GM19395 (cell line): ENCODE results near the gene ABCE1.

Experiments
- ATAC-seq: cut with Tn5 transposase; IDR thresholded peaks from one replicate; pipeline ENCODE4 v1.9.1; 2021; ENCODE audit warnings: mild to moderate bottlenecking, moderate library complexity; ENCODE audit not compliant: unreplicated experiment

The ABCE1 gene

DNA sequence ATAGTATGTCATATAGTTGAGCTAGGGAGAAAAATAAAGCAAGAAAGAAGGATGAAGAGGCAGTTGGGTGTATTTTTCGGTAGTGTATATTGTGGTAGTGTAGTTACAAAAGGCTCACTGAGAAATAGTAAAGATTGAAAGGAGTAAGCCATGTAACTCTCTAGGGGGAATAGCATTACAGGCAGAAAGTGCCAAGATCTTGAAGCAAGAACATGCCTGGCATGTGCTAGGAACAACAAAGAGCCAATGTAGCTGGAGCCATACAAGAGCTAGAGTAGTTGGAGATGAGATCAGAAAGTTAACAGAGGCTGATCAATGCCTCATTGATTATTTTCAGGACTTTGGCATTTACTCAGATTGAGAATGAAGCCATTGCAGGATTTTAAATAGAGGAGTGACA lies 3.0 kb downstream of the ABCE1 start:
- no peak for ATAC-seq

DNA sequence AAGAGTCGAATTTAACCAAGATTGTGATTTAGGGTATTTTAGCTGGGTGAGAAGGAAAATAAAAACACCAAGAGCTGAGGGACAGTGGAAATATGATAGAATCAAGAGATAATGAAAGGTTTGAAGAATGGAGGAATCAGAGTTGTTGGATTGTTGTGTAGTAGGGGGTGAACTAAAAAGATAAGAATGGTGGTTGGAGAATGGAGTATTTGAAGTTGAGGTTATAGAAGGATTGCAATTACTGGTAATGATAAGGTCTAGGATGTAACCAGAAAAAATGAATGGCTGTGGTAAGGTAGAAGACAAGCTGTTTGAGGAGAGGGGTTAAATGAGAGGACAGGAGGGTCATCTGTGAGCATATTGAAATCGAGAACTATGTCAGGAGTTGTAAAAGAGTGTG lies 4.5 kb downstream of the ABCE1 start:
- ATAC-seq: no peak

DNA sequence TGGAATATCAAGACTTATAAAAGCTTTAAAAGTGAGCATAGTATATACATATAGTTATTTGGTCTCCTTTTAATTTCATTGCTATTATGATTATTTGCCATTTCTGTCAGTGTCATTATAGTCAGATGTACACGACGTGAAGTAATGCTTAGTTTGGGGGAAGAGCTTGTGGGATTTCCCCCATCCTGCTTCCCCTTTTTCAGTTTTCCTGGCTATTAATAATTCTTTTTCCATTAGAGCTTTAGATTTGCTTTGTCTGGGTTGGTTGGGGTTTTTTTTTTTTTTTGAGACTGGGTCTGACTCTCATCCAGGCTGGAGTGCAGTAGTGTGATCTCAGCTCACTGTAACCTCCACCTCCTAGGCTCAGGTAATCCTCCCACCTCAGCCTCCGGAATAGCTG lies 5.4 kb downstream of the ABCE1 start:
- ATAC-seq: no peak

DNA sequence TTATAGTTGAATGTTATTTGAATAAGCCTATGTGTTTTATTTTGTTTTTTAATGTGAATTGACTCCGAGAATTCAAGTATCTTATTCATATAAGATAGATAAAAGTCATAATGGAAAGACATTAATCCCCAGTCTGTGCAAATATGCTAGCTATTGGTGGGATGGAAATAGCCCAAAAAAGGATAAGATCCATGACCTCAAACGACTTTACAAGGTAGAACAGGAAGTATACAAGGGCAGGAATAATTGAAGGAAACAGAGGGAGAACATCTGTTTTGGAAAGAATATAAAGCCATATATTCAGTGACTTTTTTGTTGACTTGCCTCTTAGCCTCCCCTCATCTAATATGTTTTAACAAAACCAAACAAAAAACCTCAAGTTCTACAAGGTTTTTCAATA lies 9.0 kb downstream of the ABCE1 start:
- ATAC-seq: no peak

DNA sequence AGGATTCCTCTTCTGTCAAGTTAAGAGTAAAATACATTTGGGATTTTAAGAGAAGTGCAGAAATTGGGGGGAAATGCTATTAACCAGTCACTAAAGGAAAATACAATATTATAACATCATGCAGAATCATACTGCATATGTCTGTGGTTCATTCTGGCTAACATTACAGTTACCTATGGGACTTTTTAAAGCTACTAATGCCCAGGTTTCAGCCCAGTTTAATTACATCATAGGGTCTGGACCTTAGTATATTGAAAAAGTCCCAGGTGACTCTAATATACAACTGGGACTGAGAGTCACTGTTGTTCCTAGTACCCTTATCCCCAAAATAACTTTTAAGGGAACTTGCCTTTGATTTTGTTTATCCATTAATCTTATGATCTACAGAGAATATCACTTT lies 10.0 kb downstream of the ABCE1 start:
- no peak for ATAC-seq

DNA sequence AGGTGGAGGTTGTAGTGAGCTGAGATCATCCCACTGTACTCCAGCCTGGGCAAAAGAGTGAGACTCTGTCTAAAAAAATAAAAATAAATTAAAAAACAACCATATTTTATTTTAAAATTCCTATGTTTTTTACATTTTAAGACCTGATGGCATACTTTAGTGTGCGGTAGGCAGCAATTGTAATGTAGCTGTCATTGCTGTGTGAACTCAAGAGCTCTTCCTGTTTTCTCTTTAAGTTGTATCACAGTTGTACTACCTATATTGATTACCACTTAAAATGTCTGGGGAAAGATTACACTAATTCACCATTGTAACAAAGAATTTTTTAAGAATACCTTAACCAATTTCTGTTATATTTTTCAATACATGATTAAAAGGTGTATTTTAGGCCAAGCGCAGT lies 27.3 kb downstream of the ABCE1 start:
- ATAC-seq: no peak

DNA sequence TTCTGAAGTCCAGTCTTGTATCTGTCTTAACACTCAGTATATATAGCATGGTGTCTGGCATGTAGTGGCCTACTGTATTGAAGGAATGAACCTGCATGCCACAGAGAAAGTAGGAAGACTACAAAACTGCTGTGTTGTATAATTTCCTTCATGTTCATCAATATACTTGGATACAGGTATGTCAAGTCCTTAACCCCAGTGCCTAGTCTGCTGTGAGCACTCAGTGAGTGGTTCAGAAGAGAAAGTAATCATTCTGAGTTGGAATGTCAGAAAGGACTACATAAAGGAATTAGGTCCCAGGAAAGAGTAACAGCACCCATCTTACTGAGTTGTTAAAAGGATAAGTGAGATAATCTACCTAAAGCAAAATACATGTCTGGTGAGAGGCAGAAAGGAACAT lies 32.0 kb downstream of the ABCE1 start:
- ATAC-seq: no peak

DNA sequence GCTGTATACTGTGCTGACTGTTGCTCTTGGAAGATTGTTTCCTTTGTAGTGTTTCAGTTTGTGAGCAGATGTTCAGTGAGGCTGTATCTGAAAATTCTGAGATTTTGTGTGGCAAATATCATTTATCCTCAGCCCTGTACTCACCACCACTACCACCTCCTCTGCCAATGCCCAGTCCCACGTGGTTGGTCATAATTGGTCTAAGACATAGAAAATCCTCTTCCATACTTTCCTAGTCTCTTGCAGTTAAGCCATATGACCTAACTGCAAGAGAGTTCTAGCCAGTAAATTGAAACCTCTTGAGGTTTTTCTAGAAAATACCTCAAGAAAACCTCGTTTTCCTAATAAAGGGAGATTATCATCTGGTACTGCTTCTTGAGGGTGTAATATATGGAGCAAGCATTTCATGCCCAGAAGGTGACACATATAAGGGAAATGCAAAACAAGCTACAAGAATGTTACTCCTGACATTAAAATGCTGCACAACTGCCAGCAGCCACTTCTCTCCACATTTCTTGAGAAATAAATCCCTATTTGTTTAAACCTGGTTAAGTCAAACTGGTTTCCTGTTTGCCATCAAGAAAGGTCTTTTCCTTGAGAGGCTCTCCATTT lies 32.8 kb downstream of the ABCE1 start:
- ATAC-seq: no peak

DNA sequence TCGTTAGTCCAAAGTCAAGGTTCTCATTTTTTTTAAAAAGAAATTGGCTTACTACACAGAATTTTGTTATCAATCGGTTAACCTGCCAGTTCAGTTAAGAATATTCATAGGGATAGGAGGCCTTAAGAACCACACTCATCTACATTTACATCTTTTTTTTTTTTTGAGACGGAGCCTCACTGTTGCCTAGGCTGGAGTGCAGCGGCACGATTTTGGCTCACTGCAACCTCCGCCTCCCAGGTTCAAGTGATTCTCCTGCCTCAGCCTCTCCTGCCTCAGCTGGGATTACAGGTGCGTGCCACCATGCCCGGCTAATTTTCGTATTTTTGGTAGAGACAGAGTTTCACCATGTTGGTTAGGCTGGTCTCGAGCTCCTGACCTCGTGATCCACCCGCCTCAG lies 33.7 kb downstream of the ABCE1 start:
- no peak for ATAC-seq

DNA sequence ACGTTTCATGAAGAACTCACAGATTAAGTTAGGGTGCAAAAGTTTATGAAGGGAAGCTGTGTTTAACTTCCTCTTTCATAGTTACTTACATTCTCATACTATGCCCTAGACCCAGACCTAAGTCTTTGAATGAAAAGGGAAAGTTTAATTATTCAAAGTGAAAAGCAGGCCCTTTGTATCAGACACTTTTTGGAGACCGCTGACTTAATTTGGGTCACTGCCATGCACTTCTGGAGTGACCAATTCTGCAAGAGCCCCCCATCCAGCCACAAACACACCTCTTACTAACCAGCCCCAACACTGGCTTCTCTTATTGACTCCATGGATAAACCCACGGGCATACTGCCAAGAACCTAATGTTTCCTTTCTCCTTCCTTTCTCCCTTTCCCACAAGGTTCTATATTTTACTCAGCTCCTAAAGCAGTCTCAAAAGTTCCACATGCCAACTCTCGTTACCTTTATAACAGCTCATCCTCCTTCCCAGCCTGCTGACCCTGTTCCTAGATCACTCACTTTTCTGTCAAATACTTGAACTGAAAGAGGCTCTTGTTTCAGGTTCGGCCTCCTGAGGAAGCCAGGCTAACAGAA lies 34.5 kb downstream of the ABCE1 start:
- ATAC-seq: peak; percentile 68

DNA sequence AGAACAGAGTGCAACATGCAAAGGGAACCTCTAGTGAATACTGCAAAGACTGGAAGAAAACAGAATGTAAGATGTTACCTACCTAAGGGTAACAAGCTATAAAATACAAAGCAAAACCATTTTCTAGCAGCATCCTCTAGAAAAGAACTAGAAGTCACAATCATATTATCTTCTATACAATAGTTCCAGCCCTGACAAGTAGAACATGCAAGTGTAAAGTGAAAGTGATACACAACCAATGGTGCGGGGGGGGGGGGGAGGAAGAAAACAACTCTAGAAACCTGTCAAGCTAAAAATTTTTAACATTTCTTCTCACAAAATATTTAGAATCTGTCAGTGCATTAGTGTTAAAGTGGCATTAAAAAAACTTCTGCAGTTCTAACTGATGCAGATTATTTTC lies 38.1 kb downstream of the ABCE1 start:
- ATAC-seq: peak; percentile 52

DNA sequence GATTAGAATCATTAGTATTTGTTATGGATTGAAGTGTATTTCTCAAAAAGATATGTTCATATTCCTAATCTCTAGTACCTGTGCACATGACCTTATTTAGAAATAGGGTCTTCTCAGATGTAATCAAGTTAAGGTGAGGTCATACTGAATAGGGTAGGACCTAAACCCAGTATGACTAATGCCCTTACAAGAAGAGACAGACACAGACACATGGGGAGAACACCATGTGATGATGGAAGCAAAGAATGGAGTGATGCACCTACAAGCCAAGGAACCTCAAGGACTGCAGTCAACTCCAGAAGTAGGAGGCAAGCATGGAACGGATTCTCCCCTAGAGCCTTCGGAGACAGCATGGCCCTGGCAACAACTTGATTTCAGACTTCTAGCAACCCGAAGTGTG lies 50.9 kb downstream of the ABCE1 start:
- ATAC-seq: no peak

DNA sequence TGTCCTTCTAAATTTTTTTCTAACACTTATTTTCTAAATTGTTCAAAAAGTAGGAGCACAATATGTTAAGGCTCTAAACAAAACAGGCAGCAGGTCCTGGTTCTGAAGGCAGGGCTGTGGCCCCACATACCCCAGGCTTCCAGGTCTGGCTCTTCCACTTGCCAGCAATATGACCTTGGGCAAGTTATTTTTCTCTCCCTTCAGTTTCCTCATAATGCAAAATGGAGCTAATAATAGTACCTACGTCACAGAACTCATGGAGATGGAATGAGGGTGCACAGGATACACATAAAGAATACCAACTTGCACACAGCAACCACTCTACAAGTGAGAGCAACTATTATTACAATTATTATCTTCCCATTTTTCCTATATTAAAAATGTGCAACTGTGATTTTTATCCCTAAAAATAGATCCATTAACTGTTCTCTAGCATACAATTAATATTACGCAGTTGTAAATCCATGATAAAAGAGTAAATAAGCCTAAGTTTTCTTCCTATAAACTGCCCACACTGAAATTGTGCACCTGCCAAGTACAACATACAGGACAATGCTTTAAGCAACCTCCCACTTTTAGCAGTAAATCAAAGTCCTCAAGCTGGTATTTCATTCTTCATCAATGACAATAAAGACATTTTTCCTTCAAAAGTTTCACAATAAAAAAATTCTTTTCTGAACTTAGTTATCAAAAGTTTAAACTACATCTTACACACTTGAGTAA lies 55.2 kb downstream of the ABCE1 start:
- no peak for ATAC-seq

DNA sequence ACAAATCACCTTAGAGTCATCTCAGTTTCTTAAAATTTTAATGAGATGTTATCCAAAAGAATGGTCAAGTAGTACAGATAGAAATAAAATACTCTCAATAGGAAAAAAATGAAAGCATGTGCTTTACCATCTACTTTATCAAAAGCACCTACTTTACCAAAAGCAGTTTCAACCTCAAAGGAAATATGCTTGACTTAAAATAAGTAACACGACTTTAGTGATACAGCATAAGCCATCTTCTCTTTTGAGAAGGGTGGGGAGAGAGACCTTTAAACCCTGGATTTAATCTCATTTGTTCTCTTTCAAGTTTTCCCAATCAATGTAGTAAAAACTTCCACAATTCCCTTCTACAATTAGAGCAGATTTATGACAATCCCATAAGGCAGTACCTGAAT lies 55.8 kb downstream of the ABCE1 start:
- no peak for ATAC-seq

DNA sequence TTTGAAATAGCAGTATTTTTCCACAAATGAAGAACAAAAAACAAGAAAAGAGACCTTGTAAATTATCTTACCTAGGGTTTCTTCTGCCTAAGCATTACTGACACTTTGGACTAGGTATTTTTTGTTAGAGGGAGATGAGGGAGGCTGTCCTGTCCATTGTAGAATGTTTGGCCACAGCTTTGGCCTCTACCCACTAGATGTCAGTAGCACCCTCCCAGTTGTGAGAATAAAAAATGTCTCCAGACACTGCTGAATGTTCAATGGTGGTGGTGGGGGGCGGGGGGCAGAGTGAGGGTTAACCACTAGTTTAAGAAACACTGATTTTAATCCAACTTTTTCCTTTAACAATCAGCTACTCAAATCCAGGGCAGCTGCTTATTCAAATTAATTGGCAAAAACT lies 56.5 kb downstream of the ABCE1 start:
- ATAC-seq: peak; percentile 78

DNA sequence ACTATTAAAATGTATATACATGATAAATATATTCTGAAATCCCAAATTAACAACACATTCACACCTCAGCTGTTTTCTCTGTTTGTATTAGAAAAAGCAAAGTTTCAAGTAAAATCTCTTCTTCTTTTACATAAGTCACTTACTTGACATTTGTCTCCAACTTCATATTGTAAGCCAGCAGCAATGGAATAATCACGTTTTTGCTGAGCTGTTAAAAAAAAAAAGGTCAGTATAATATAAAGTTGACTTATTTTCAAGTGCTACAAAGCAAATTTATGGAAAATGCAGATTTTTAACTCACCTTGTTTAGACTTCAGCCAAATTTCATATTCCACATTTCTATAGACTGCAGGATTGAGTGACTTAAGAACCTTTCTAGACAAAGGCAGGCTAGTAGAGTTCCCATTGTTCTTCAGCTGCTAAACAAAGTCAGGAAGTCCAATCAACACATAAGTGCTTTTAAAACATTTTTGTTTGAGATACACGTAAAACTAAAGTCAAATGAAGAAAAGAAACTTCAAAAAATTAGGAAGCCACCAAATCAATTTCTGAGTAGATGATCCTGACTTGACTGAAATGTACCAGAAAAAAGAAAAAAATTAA lies 57.3 kb downstream of the ABCE1 start:
- ATAC-seq: no peak

DNA sequence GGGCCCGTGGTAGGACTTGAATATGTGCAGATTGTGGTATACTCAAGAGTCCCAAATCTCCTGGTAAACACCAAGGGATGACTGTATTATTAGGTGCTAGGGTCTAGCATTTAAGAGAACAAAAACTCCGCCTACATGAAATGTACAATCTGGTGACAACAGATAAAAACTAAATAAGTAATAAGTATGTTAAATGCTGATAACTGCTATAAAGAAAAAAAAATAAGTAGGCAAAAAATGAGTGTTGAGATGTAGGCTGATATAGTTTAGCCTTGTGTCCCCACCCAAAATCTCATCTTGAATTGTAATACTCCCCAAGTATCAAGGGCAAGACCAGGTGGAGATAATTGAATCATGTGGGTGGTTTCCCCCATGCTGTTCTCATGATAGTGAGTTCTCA lies 58.9 kb downstream of the ABCE1 start:
- ATAC-seq: no peak

DNA sequence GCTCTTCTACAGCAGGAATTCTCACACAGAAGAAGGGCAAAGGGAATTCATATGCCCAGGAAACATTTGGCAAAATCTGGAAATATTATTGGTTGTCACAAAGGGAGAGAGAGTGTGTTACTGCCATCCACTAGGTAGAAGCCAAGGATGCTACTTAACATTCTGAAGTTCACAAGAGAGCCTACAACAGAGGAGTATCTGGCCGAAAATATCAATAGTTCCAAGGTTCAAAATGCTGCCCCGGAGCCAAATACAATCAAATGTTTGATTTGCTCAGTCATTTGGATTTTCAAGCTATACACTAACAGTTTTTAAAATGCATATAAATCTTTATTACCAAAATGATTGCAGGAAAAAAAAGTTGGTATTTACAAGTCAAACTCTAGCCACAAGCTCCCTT lies 63.4 kb downstream of the ABCE1 start:
- ATAC-seq: no peak

DNA sequence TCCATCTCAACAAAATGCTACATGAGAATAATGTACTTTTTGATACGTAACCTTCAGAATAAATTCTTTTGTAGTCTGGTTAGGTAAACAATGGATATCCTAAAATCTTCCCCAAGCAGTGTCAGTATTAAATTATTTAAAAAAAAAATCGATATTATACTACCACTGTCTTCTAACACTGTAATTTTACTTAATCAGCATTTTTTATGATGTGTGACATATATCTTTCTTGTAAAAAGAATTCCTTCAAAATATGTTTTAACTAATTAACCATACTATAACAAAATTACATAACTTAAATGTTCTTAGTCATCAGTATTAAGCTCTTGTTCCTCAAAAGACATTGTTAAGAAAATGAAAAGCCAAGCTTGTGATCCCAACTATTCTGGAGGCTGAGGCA lies 69.8 kb downstream of the ABCE1 start:
- no peak for ATAC-seq

DNA sequence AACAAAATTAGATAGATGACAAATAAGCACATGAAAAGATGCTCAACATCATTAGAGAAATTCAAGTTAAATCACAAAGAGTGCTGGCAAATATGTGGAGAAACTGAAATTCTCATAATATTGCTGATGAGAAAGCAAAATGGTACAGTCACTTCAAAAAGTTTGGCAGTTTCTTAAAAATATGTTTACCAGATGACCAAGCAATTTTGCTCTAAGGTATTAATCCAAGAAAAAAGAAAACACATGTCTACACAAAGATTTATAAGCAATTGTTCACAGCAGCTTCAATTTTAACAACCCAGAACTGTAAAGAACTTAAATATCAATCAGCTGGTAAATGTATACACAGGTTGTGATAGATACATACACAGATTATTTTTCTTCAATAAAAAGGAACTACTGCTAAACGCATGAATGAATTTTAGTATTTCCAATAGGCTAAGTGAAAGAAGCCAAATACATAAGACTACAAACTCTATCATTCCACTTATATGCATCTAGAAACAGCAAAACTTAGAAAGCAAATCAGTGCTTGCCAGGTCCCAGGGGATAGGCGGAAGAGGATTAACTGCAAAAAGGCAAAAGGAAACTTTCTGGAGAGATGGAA lies 70.6 kb downstream of the ABCE1 start:
- no peak for ATAC-seq

DNA sequence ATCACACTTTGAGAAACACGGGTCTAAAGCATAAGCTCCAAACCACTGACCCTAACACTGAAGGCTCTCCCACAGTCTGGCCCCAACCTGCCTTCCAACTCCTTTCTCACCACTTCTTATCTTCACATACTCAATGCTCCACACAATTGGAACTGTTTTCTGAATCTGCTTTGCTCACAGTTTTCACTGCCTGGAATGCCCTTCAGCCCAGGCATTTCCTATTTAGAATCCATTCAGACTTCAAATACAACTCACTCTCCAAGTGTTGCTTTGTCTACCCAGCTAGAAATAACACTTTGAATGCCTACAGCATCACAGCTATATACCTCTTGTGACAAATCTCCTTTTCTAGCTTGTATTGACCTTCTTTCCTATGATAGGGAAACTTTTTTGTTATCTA lies 72.1 kb downstream of the ABCE1 start:
- ATAC-seq: no peak

DNA sequence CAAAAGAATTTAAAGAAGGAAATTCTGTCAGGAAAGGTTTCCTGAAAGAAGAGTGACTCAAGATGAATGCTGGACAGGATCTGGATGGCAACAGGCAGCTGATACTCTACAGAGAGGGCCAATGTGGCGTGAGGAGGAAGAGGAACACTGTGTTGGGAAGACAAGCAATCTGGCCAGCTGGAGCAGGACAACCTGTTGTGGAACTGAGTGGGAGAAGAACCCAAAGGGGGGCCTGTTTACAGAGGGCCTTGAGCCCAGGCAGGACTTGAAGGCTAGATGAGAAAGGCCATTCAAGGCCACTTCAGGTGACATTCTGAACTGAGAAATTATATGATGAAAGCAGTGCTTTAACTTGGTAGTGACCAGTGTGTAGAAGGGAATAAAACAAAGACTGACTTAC lies 73.8 kb downstream of the ABCE1 start:
- ATAC-seq: no peak
